ENCODE data around the gene SEC23A. TPM values are rescaled to one million over a fixed set of nuclear protein-coding genes. Genes with fewer than 3 reads are reported as not detected.

The SEC23A gene
- total and polyA plus RNA-seq, 2 of the 13 experiments (the other 11 are each of a cell fraction or from before 2014, with no cell fraction given) = 403 to 887 TPM

- no peak for TF ChIP-seq ZUFSP (CRISPR knock-in tag; IDR thresholded peaks at IDR 0.05; ENCODE audit: borderline replicate concordance)
- no peak for TF ChIP-seq DZIP1 (CRISPR knock-in tag; IDR thresholded peaks at IDR 0.05)
- TF ChIP-seq ZNF749 (CRISPR knock-in tag; IDR thresholded peaks at IDR 0.05; ENCODE audit: borderline replicate concordance) = no peak; the same call in 1 of the 2 replicates
- TF ChIP-seq RNF2 (conservative IDR thresholded peaks at IDR 0.05; ENCODE audit: low read depth) = no peak
- TF ChIP-seq YEATS4 (CRISPR knock-in tag; IDR thresholded peaks at IDR 0.05; ENCODE audit: borderline replicate concordance) = peak; percentile 38; the same call in 1 of the 2 replicates
- no peak for TF ChIP-seq TRIM24 (CRISPR knock-in tag; IDR thresholded peaks at IDR 0.05)
- no peak for TF ChIP-seq ZNF564 (CRISPR knock-in tag; IDR thresholded peaks at IDR 0.05)
- TF ChIP-seq CREBL2 (CRISPR knock-in tag; IDR thresholded peaks at IDR 0.05; ENCODE audit: borderline replicate concordance) = no peak
- TF ChIP-seq RARG (CRISPR knock-in tag; IDR thresholded peaks at IDR 0.05; ENCODE audit: low read depth) = no peak
- TF ChIP-seq RAD21 (CRISPR knock-in tag; IDR thresholded peaks at IDR 0.05) = peak; percentile 39; the same call in 1 of the 2 replicates
- TF ChIP-seq TSC22D2 (CRISPR knock-in tag; IDR thresholded peaks at IDR 0.05; ENCODE audit: borderline replicate concordance) = 0 out of 2 replicates have a peak, but pooled peaks have one; percentile 41
- peak; percentile 64; the same call in 1 of the 2 replicates for TF ChIP-seq CHD4 (IDR thresholded peaks at IDR 0.05; ENCODE audit: borderline replicate concordance, low read length)
- no peak for TF ChIP-seq ZNF577 (CRISPR knock-in tag; IDR thresholded peaks at IDR 0.05; ENCODE audit: borderline replicate concordance, low read depth)
- TF ChIP-seq CERS6 (CRISPR knock-in tag; IDR thresholded peaks at IDR 0.05) = no peak
- no peak; the same call in 1 of the 2 replicates for TF ChIP-seq MTF1 (CRISPR knock-in tag; IDR thresholded peaks at IDR 0.05)
- peak; percentile 57; the same call in 1 of the 2 replicates for TF ChIP-seq IKZF5 (CRISPR knock-in tag; IDR thresholded peaks at IDR 0.05)
- no peak for TF ChIP-seq AGO1 (IDR thresholded peaks at IDR 0.05; ENCODE audit: low read depth, low read length, poor library complexity, severe bottlenecking)
- no peak for TF ChIP-seq TBP (CRISPR knock-in tag; IDR thresholded peaks at IDR 0.05)
- TF ChIP-seq CCDC6 (CRISPR knock-in tag; IDR thresholded peaks at IDR 0.05) = no peak
- TF ChIP-seq TOE1 (CRISPR knock-in tag; IDR thresholded peaks at IDR 0.05) = peak; percentile 81; the same call in 1 of the 2 replicates
These were observed 42.4 kb upstream of the SEC23A start (continued) for GRCh38 chr14:39145266-39145966.
